Heart right ventricle (tissue), 16 donors: ENCODE results near the gene MFRP. TPM values are rescaled to one million over a fixed set of nuclear protein-coding genes. Genes with fewer than 3 reads are reported as not detected.

ENCODE experiments used
- ATAC-seq, 8 donors: fragments of 200-7000 bp; cut with Tn5 transposase; one replicate each; pipeline ENCODE4 v1.9.1; 2020; ENCODE audit warnings: mild to moderate bottlenecking in 8 of 8, moderate library complexity in 8 of 8, moderate number of reproducible peaks in 1 of 8
- DNase-seq, 2 donors: peaks; one replicate each; pipeline ENCODE4 v3.0.0-alpha.2; 2020
- H3K27ac ChIP-seq, 10 donors: fragments of 200-600 bp; sonication (generic) in 2 of 10; one replicate each; pipeline versions ENCODE4 v1.5.0 to v1.8.0; 2020 to 2022; ENCODE audit warnings: mild to moderate bottlenecking in 3 of 10
- H3K27me3 ChIP-seq, 7 donors: fragments of 200-600 bp; one replicate each; pipeline ENCODE4 v1.8.0; 2021 to 2022; ENCODE audit warnings: mild to moderate bottlenecking in 2 of 7
- H3K36me3 ChIP-seq, 9 donors: fragments of 200-600 bp; sonication (generic) in 1 of 9; one replicate each; pipeline versions ENCODE4 v1.5.0 to v1.8.0; 2020 to 2022; ENCODE audit warnings: mild to moderate bottlenecking in 2 of 9
- H3K4me1 ChIP-seq, 9 donors: fragments of 200-600 bp; sonication (generic) in 1 of 9; one replicate each; pipeline versions ENCODE4 v1.5.0 to v1.8.0; 2020 to 2022; ENCODE audit warnings: mild to moderate bottlenecking in 4 of 9
- H3K4me3 ChIP-seq, 10 donors: fragments of 200-600 bp; sonication (generic) in 2 of 10; one replicate each; pipeline versions ENCODE4 v1.5.0 to v1.8.0; 2020 to 2022; ENCODE audit warnings: mild to moderate bottlenecking in 7 of 10, moderate library complexity in 2 of 10
- H3K9me3 ChIP-seq, 11 donors: fragments of 200-600 bp in 10 of 11; sonication (generic) in 2 of 11; one replicate each; pipeline versions ENCODE4 v1.5.0 to v1.8.0; 2013 to 2022; ENCODE audit warnings: mild to moderate bottlenecking in 2 of 11, control low read depth in 1 of 11, moderate library complexity in 1 of 11
- WGBS, 2 donors: extraction: QIAGEN DNeasy Blood & Tissue Kit; methylation state at CpG; one replicate each; pipeline ENCODE4 v1.1.7; 2013; ENCODE audit warnings: inconsistent platforms in 1 of 2; 5-methylcytosine and 5-hydroxymethylcytosine counted together
- intact Hi-C, 10 donors: fragments of 100-400 bp; cut with DNase I; formaldehyde crosslinking; loops; one replicate each; pipeline versions ENCODE4 v1.11.1 to v1.14.2; 2022
- polyA plus RNA-seq, 2 donors: library from polyadenylated mRNA; stranded (reverse); fragments of 200-250 nt; gene quantifications; one replicate each; pipeline ENCODE4 v1.2.3, GENCODE V29; 2013
- total RNA-seq, 10 donors: library from RNA; stranded (reverse); fragmentation: NEBNext Ultra II Directional in 3 of 10; extraction: Animal tissue kit (Norgen Biotek cat#: 25700) in 3 of 10; gene quantifications; one replicate each; pipeline versions ENCODE4 v1.2.1 to v1.2.4, GENCODE V29; 2021 to 2023
- TF ChIP-seq, protein P1 (sequence below), 9 donors: fragments of 200-600 bp; sonication (generic) in 2 of 9; IDR thresholded peaks; one replicate each; pipeline versions ENCODE4 v1.5.0 to v1.8.0; 2021 to 2022; ENCODE audit warnings: antibody characterized with exemption in 9 of 9, mild to moderate bottlenecking in 5 of 9, moderate library complexity in 1 of 9
- donor health status: Arrhythmogenic right ventricular cardiomyopathy.
- donor health status: ischemic (EF 13 %, LVEDD 7.1; RV severe dilation, severe dysfunction).
- donor health status: healthy with polysubstance abuse.
- donor health status: DM: no; HTN: yes; CAD: no.
- donor health status: DM: no; HTN: no; CAD: no.
- donor health status: ischemic (EF 25% LVEDD 6.9; RV normal size, moderate dysfunction).
- donor health status: ischemic (EF 25% LVEDD 5.7; RV mildly dilated, moderate dysfunction).
- donor health status: healthy.
- donor health status: DM: yes; HTN: yes; CAD: no.
- donor health status: Ischemic cardiomyopathy.
- donor health status: ischemic (EF 35%, LVEDD 5.7; RV mildly dilated, moderate dysfunction).
- donor health status: nonischemic (EF 11% LVEDD 7.7; RV severe dilation, severe dysfunction).
- donor health status: DM: yes; HTN: yes; CAD: no.
- donor health status: PGD.
- donor health status: ischemic (EF 29% LVEDD 5.4; RV normal size, mild dysfunction).
- donor health status: nonischemic (EF 23%, LVEDD 6.1; RV moderate dilation, normal function).

MFRP gene
- total and polyA plus RNA-seq, 12 donors, result 0.04 TPM; not detected in 11

DNA sequence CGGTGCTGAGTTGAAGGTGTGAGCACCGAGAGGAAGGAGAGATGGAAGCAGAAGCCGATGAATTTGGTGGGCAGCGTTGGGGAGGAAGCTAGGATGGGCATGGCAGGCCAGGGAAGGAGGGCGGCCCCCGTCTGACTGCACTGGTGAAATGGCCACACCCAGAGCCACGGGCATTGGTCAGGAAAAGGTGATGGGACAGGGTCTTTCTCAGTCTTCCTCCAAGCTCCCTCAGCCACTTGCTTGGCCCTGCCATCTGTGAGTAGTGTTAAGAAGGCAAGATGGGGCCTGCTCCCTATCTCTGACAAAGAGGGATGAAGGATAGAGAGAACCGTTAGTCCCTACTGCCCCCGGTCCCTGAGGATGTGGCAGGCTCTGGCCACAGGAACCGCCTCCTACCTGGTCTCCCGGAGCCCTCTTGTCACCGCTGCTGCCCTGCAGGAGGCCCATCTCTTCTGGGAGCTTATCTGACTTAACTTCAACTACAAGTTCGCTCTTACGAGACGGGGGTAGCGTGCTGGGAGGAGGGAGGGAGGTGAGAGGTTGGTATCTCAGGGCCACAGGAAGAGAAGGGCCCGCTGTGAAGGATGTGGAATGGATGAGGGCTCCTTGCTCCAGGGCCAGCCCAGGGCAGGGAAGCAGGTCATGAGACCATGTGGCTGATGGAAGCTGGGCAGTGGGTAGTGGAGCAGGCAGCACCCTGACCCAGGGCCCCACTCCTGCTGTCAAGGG is 36.4 kb downstream of the MFRP start:
- H3K27me3 ChIP-seq, result peaks cover 0 to 11% (median 0%) of the 10 kb centered on the region in 7 donors
- H3K4me1 ChIP-seq, result peaks cover 0 to 48% (median 15%) of the 10 kb centered on the region in 9 donors
- TF ChIP-seq, protein P1, sequence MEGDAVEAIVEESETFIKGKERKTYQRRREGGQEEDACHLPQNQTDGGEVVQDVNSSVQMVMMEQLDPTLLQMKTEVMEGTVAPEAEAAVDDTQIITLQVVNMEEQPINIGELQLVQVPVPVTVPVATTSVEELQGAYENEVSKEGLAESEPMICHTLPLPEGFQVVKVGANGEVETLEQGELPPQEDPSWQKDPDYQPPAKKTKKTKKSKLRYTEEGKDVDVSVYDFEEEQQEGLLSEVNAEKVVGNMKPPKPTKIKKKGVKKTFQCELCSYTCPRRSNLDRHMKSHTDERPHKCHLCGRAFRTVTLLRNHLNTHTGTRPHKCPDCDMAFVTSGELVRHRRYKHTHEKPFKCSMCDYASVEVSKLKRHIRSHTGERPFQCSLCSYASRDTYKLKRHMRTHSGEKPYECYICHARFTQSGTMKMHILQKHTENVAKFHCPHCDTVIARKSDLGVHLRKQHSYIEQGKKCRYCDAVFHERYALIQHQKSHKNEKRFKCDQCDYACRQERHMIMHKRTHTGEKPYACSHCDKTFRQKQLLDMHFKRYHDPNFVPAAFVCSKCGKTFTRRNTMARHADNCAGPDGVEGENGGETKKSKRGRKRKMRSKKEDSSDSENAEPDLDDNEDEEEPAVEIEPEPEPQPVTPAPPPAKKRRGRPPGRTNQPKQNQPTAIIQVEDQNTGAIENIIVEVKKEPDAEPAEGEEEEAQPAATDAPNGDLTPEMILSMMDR (IDR thresholded peaks at IDR 0.05), result no peak
- no peaks in the 10 kb centered on the region for H3K9me3 ChIP-seq
- no peak for DNase-seq
- 80 to 83% methylated on average over 17 of the region's 17 CpGs for WGBS, 2 donors
- ATAC-seq, result no peak
- H3K27ac ChIP-seq, result peak overlapping the region in 4 of 10 donors; percentile 4 to 36 (median 22)
- intact Hi-C loops, result loop anchor here in 1 of 10 donors (10.0 kb wide), 1 partner anchor 215 kb away; a partner anchor contains a TSS
- H3K36me3 ChIP-seq, result peaks cover 0 to 99% (median 54%) of the 10 kb centered on the region in 9 donors
- H3K4me3 ChIP-seq, result no peak overlapping the region

- intact Hi-C loops, result no loop called here
- ATAC-seq, result no peak
- TF ChIP-seq, protein P1 (IDR thresholded peaks at IDR 0.05), result no peak
- peaks cover 0 to 99% (median 49%) of the 10 kb centered on the region in 9 donors for H3K36me3 ChIP-seq
- peaks cover 0 to 4% (median 0%) of the 10 kb centered on the region in 7 donors for H3K27me3 ChIP-seq
- H3K4me3 ChIP-seq, result no peak overlapping the region
- DNase-seq, result no peak
- H3K9me3 ChIP-seq, result no peaks in the 10 kb centered on the region
- no peak overlapping the region for H3K27ac ChIP-seq
- 86 to 89% methylated on average over 11 of the region's 11 CpGs for WGBS, 2 donors
- peaks cover 0 to 41% (median 8%) of the 10 kb centered on the region in 9 donors for H3K4me1 ChIP-seq
These were observed 37.1 kb downstream of the MFRP start for GRCh38 chr11:119309411-119309810.

GRCh38 chr11:119307974-119308373 is 38.5 kb downstream of the MFRP start:
- 63 to 64% methylated on average over 5 of the region's 5 CpGs for WGBS, 2 donors
- TF ChIP-seq, protein P1 (IDR thresholded peaks at IDR 0.05), result no peak
- H3K4me3 ChIP-seq, result no peak overlapping the region
- H3K9me3 ChIP-seq, result no peaks in the 10 kb centered on the region
- ATAC-seq (no peak), DNase-seq (no peak)
- no peaks in the 10 kb centered on the region for H3K27me3 ChIP-seq
- H3K27ac ChIP-seq, result peak overlapping the region in 3 of 10 donors; percentile 6 to 67 (median 38)
- peaks cover 0 to 99% (median 50%) of the 10 kb centered on the region in 9 donors for H3K36me3 ChIP-seq
- peaks cover 0 to 31% (median 8%) of the 10 kb centered on the region in 9 donors for H3K4me1 ChIP-seq
- intact Hi-C loops, result no loop called here

GRCh38 chr11:119307219-119307618 is 39.3 kb downstream of the MFRP start:
- peaks cover 0 to 29% (median 8%) of the 10 kb centered on the region in 9 donors for H3K4me1 ChIP-seq
- peak overlapping the region in 8 of 10 donors; percentile 4 to 67 (median 42) for H3K27ac ChIP-seq
- H3K27me3 ChIP-seq, result no peaks in the 10 kb centered on the region
- H3K9me3 ChIP-seq, result no peaks in the 10 kb centered on the region
- TF ChIP-seq, protein P1 (IDR thresholded peaks at IDR 0.05), result peak in 4 of 9 donors; percentile 15 to 41 (median 24)
- H3K36me3 ChIP-seq, result peaks cover 0 to 99% (median 45%) of the 10 kb centered on the region in 9 donors
- WGBS, 2 donors, result 58 to 82% methylated on average over 1 of the region's 1 CpG
- ATAC-seq, result peak in 3 of 8 donors; percentile 14 to 43 (median 20)
- intact Hi-C loops, result no loop called here
- no peak for DNase-seq
- no peak overlapping the region for H3K4me3 ChIP-seq
